Measurements from ENCODE around the gene LYG1.
A peak's percentile ranks its signal among the peaks of the same experiment; 100 is the strongest.

The LYG1 gene

GRCh38 chr2:99337113-99338028 is 36.4 kb upstream of the LYG1 start, which contains the start of gene EIF5B:
TSS of gene EIF5B (plus strand) at chr2:99337389. CDS start at chr2:99337555, 166 bp downstream.
- TF ChIP-seq EZH2phosphoT487 (conservative IDR thresholded peaks at IDR 0.05; ENCODE audit: low read length): no peak
- peak; percentile 77 for TF ChIP-seq CTCF (IDR thresholded peaks at IDR 0.05; ENCODE audit: insufficient read depth, low read length, poor library complexity, severe bottlenecking)
- H2AFZ ChIP-seq (ENCODE audit: low read depth, low read length, severe bottlenecking): peak within 1 kb of the TSS; percentile 92
- peaks cover 4% of the 10 kb centered on the region; the same call in 1 of the 2 replicates for H3K36me3 ChIP-seq (ENCODE audit: low read length)
- peaks cover 16% of the 10 kb centered on the region for H3F3A ChIP-seq (ENCODE audit: insufficient read depth)
- H3K27me3 ChIP-seq (ENCODE audit: low read length): no peaks in the 10 kb centered on the region
- peak within 1 kb of the TSS; percentile 92 for H3K9ac ChIP-seq (ENCODE audit: low read length)
- peak within 1 kb of the TSS; percentile 93 for H3K4me3 ChIP-seq (ENCODE audit: insufficient read depth, low read length, poor library complexity, severe bottlenecking)
- no peaks in the 10 kb centered on the region for H3K9me2 ChIP-seq (replicated peaks; ENCODE audit: insufficient read depth, low read length)
- peak within 1 kb of the TSS; percentile 96 for H3K27ac ChIP-seq (ENCODE audit: low read depth, low read length)
- H3K4me2 ChIP-seq (ENCODE audit: low read depth, low read length, poor library complexity, severe bottlenecking): peak within 1 kb of the TSS; percentile 97
- H4K20me1 ChIP-seq (ENCODE audit: low read depth, low read length): peaks cover 40% of the 10 kb centered on the region
- H3K9me3 ChIP-seq (ENCODE audit: insufficient read depth, low read length): no peaks in the 10 kb centered on the region
- peaks cover 88% of the 10 kb centered on the region for H3K79me2 ChIP-seq (ENCODE audit: insufficient read depth, low read length)

DNA sequence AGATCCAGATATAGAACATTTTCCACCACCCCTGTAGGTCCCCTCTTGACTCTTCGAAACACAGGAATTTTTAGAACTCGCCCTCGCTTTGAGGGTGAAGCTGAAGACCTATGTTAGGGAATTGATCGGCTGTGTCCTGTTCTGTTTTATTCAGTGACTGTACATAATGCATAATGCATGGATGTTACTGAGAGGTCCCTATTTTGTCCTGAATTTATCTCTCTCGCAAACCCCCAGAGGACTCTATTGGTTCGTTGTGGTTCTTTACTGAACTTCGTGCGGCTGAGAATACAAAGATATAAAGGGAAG is 35.8 kb upstream of the LYG1 start:
- peaks cover 7% of the 10 kb centered on the region; the same call in 1 of the 2 replicates for H3K36me3 ChIP-seq (ENCODE audit: low read length)
- peak overlapping the region; percentile 97 for H3K4me2 ChIP-seq (ENCODE audit: low read depth, low read length, poor library complexity, severe bottlenecking)
- TF ChIP-seq CTCF (IDR thresholded peaks at IDR 0.05; ENCODE audit: insufficient read depth, low read length, poor library complexity, severe bottlenecking) (no peak), EZH2phosphoT487 (conservative IDR thresholded peaks at IDR 0.05; ENCODE audit: low read length) (no peak)
- peaks cover 36% of the 10 kb centered on the region for H4K20me1 ChIP-seq (ENCODE audit: low read depth, low read length)
- H3K27me3 ChIP-seq (ENCODE audit: low read length): no peaks in the 10 kb centered on the region
- peaks cover 87% of the 10 kb centered on the region for H3K79me2 ChIP-seq (ENCODE audit: insufficient read depth, low read length)
- peak overlapping the region; percentile 92 for H3K4me3 ChIP-seq (ENCODE audit: insufficient read depth, low read length, poor library complexity, severe bottlenecking)
- H3K9ac ChIP-seq (ENCODE audit: low read length): peak overlapping the region; percentile 92
- no peaks in the 10 kb centered on the region for H3K9me2 ChIP-seq (replicated peaks; ENCODE audit: insufficient read depth, low read length)
- no peaks in the 10 kb centered on the region for H3K9me3 ChIP-seq (ENCODE audit: insufficient read depth, low read length)
- peak overlapping the region; percentile 96 for H3K27ac ChIP-seq (ENCODE audit: low read depth, low read length)
- H2AFZ ChIP-seq (ENCODE audit: low read depth, low read length, severe bottlenecking): peak overlapping the region; percentile 92
- H3F3A ChIP-seq (ENCODE audit: insufficient read depth): peaks cover 16% of the 10 kb centered on the region

- H3K9ac ChIP-seq (ENCODE audit: low read length): peak within 1 kb of the TSS; percentile 92
- H3F3A ChIP-seq (ENCODE audit: insufficient read depth): peaks cover 13% of the 10 kb centered on the region
- no peaks in the 10 kb centered on the region for H3K9me2 ChIP-seq (replicated peaks; ENCODE audit: insufficient read depth, low read length)
- TF ChIP-seq CTCF (IDR thresholded peaks at IDR 0.05; ENCODE audit: insufficient read depth, low read length, poor library complexity, severe bottlenecking): no peak
- TF ChIP-seq EZH2phosphoT487 (conservative IDR thresholded peaks at IDR 0.05; ENCODE audit: low read length): no peak
- no peaks in the 10 kb centered on the region for H3K27me3 ChIP-seq (ENCODE audit: low read length)
- peak within 1 kb of the TSS; percentile 92 for H2AFZ ChIP-seq (ENCODE audit: low read depth, low read length, severe bottlenecking)
- H3K4me3 ChIP-seq (ENCODE audit: insufficient read depth, low read length, poor library complexity, severe bottlenecking): peak within 1 kb of the TSS; percentile 93
- peaks cover 32% of the 10 kb centered on the region for H4K20me1 ChIP-seq (ENCODE audit: low read depth, low read length)
- H3K9me3 ChIP-seq (ENCODE audit: insufficient read depth, low read length): no peaks in the 10 kb centered on the region
- peaks cover 11% of the 10 kb centered on the region; the same call in 1 of the 2 replicates for H3K36me3 ChIP-seq (ENCODE audit: low read length)
- H3K4me2 ChIP-seq (ENCODE audit: low read depth, low read length, poor library complexity, severe bottlenecking): peak within 1 kb of the TSS; percentile 97
- peak within 1 kb of the TSS; percentile 96 for H3K27ac ChIP-seq (ENCODE audit: low read depth, low read length)
- H3K79me2 ChIP-seq (ENCODE audit: insufficient read depth, low read length): peaks cover 86% of the 10 kb centered on the region
These were observed 35.2 kb upstream of the LYG1 start, which contains the start of gene TXNDC9 for GRCh38 chr2:99335911-99336803. TSS of gene TXNDC9 (minus strand) at chr2:99336333. CDS start at chr2:99333210, 3,123 bp downstream.

Data from SU-DHL-6 (cell line).